Transverse colon (tissue), 3 donors: ENCODE measurements around the gene TFB2M.

Experiments
- POLR2A ChIP-seq: fragments of 450-650 bp; IDR thresholded peaks from one replicate; pipeline ENCODE4 v1.6.1; 2016; ENCODE audit warnings: antibody characterized with exemption, mild to moderate bottlenecking, moderate library complexity
- POLR2AphosphoS5 ChIP-seq, 3 donors: sonication (generic); formaldehyde crosslinking; IDR thresholded peaks; one replicate each; pipeline ENCODE4 v1.6.1; 2016; ENCODE audit warnings: antibody characterized with exemption in 3 of 3

DNA sequence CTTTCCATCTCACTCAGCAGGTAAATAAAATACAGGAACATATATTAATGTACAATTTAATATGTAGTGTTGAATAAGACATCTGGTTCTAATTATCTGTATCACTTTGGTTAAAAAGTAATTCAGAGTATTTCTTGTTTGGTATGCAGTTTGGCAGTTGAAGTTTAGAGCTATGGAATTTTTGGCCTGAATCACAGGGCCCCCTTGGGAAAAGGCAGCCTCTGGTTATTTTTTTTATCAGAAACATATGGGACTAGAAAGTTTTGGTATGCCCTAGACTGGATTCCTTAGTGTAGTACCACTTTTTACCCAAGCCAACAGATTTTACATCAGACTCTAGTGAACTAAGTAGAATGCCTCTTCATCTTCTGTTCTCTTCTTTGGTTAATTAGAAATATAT lies 26.6 kb upstream of the TFB2M start:
- TF ChIP-seq POLR2AphosphoS5 (IDR thresholded peaks at IDR 0.05) (no peak), POLR2A (no peak)
